ENCODE measurements around the gene GPN2. TPM values are rescaled to one million over a fixed set of nuclear protein-coding genes. Genes with fewer than 3 reads are reported as not detected.

The GPN2 gene
- polyA plus RNA-seq, 3 donors = 8.3 to 15.9 (median 9.6) TPM

- Histone ChIP-seq H3K4me2 (replicated peaks; ENCODE audit: extremely low read depth, low read length, poor library complexity, severe bottlenecking) (no peak overlapping the region), H2AFZ (ENCODE audit: insufficient read depth, low read depth, low read length, poor library complexity, severe bottlenecking) (no peak overlapping the region), H4K20me1 (ENCODE audit: insufficient read depth, low read length) (peaks cover 23% of the 10 kb centered on the region), H3K4me3 (replicated peaks in 1 of 3; ENCODE audit: low read depth in 2 of 3, low read length in 3 of 3) (no peak overlapping the region), H3K4me1 (ENCODE audit: control insufficient read depth in 1 of 2, insufficient read depth in 2 of 2, low read length in 2 of 2) (no peaks in the 10 kb centered on the region), H3K27ac (ENCODE audit: low read depth in 1 of 2, low read length in 2 of 2) (no peak overlapping the region), H3K79me2 (ENCODE audit: insufficient read depth, low read length) (no peaks in the 10 kb centered on the region), H3K27me3 (ENCODE audit: control insufficient read depth in 2 of 2, insufficient read depth in 2 of 2, low read length in 2 of 2) (no peaks in the 10 kb centered on the region), H3K9ac (ENCODE audit: insufficient read depth, low read length, poor library complexity, severe bottlenecking) (no peak overlapping the region), H3K9me3 (replicated peaks in 1 of 2; ENCODE audit: control insufficient read depth in 1 of 2, insufficient read depth in 1 of 2, low read length in 2 of 2) (no peaks in the 10 kb centered on the region), H3K36me3 (replicated peaks in 1 of 2; ENCODE audit: control insufficient read depth in 1 of 2, insufficient read depth in 2 of 2, low read length in 2 of 2) (peaks cover 79 to 100% of the 10 kb centered on the region in 2 donors)
- intact Hi-C loops (cut with micrococcal nuclease) = loop anchor here (1.0 to 2.0 kb wide), 2 partner anchors 26 kb away; no protein-coding TSS in a partner anchor
- TF ChIP-seq CTCF (IDR thresholded peaks at IDR 0.05) = no peak
- DNase-seq = no peak
- H3K4me1 Mint-ChIP-seq = no peaks in the 10 kb centered on the region
- WGBS (ENCODE audit: insufficient coverage) = 93% methylated on average over 3 of the region's 9 CpGs
- H3K27ac Mint-ChIP-seq = peak overlapping the region in 1 of 7 donors; percentile 13
- no peaks in the 10 kb centered on the region for H3K27me3 Mint-ChIP-seq (ENCODE audit: low read depth in 3 of 3)
- H3K4me3 Mint-ChIP-seq = no peak overlapping the region
- H3K9me3 Mint-ChIP-seq = no peaks in the 10 kb centered on the region
- peaks cover 76 to 95% of the 10 kb centered on the region in 2 donors for H3K36me3 Mint-ChIP-seq
Measured at GRCh38 chr1:26852701-26853100, 37.4 kb downstream of the GPN2 start.

GRCh38 chr1:26851106-26851684 lies 38.9 kb downstream of the GPN2 start:
- Histone ChIP-seq H3K4me3 (replicated peaks in 1 of 3; ENCODE audit: low read depth in 2 of 3, low read length in 3 of 3) (no peak overlapping the region), H3K27ac (ENCODE audit: low read depth in 1 of 2, low read length in 2 of 2) (no peak overlapping the region), H3K79me2 (ENCODE audit: insufficient read depth, low read length) (no peaks in the 10 kb centered on the region), H3K9ac (ENCODE audit: insufficient read depth, low read length, poor library complexity, severe bottlenecking) (no peak overlapping the region), H2AFZ (ENCODE audit: insufficient read depth, low read depth, low read length, poor library complexity, severe bottlenecking) (no peak overlapping the region), H3K36me3 (replicated peaks in 1 of 2; ENCODE audit: control insufficient read depth in 1 of 2, insufficient read depth in 2 of 2, low read length in 2 of 2) (peaks cover 86 to 98% of the 10 kb centered on the region in 2 donors), H3K9me3 (replicated peaks in 1 of 2; ENCODE audit: control insufficient read depth in 1 of 2, insufficient read depth in 1 of 2, low read length in 2 of 2) (no peaks in the 10 kb centered on the region), H3K4me2 (replicated peaks; ENCODE audit: extremely low read depth, low read length, poor library complexity, severe bottlenecking) (no peak overlapping the region), H3K27me3 (ENCODE audit: control insufficient read depth in 2 of 2, insufficient read depth in 2 of 2, low read length in 2 of 2) (no peaks in the 10 kb centered on the region), H4K20me1 (ENCODE audit: insufficient read depth, low read length) (peaks cover 23% of the 10 kb centered on the region), H3K4me1 (ENCODE audit: control insufficient read depth in 1 of 2, insufficient read depth in 2 of 2, low read length in 2 of 2) (no peaks in the 10 kb centered on the region)
- Mint-ChIP-seq H3K9me3 (no peaks in the 10 kb centered on the region), H3K36me3 (peaks cover 83 to 99% of the 10 kb centered on the region in 2 donors), H3K4me1 (no peaks in the 10 kb centered on the region), H3K27ac (no peak overlapping the region), H3K4me3 (no peak overlapping the region), H3K27me3 (ENCODE audit: low read depth in 3 of 3) (peaks cover 0 to 2% (median 0%) of the 10 kb centered on the region in 3 donors)
- 95% methylated on average over 11 of the region's 12 CpGs for WGBS (ENCODE audit: insufficient coverage)
- DNase-seq = peak in 1 of 3 donors; percentile 1
- no peak for TF ChIP-seq CTCF (IDR thresholded peaks at IDR 0.05)
- intact Hi-C loops (cut with micrococcal nuclease) = no loop called here
